GM12878 (cell line): ENCODE measurements around the gene CELSR1. TPM values are rescaled to one million over a fixed set of nuclear protein-coding genes. Genes with fewer than 3 reads are reported as not detected.

Experiments used
- ATAC-seq: fragments of 200-7000 bp; cut with Tn5 transposase; 3 replicates; pipeline ENCODE4 v1.9.1; 2020; ENCODE audit warnings: mild to moderate bottlenecking, moderate library complexity
- BruUV-seq: library from RNA; stranded (reverse); fragments of 400-500 nt; replicated peaks from 2 replicates; lab custom pipeline; 2021; lab: Mats Ljungman, UMichigan
- CTCF ChIA-PET: fragments of 300-600 bp; sonication (Branson Sonifier 250); formaldehyde crosslinking; extraction: SDS; loops from one replicate; lab custom pipeline; 2021; ENCODE audit warnings: inconsistent platforms; lab: Yijun Ruan, JAX
- POLR2A ChIA-PET: fragments of 350-600 bp; formaldehyde crosslinking; extraction: SDS; loops from one replicate; lab custom pipeline; 2021; ENCODE audit warnings: inconsistent platforms; lab: Charles Lee
- RAD21 ChIA-PET: fragments of 300-600 bp; sonication (Branson Sonifier 250); formaldehyde crosslinking; loops from one replicate; lab custom pipeline; 2023; ENCODE audit warnings: antibody characterized with exemption; ENCODE audit not compliant: unreplicated experiment; lab: Charles Lee
- SMC1A ChIA-PET: fragments of 300-600 bp; sonication (Branson Sonifier 250); formaldehyde crosslinking; loops from one replicate; lab custom pipeline; 2023; ENCODE audit not compliant: unreplicated experiment, uncharacterized antibody; lab: Charles Lee
- DNase-seq: peaks from one replicate; pipeline ENCODE4 v3.0.0-alpha.2; 2011; ENCODE audit warnings: low read depth, low spot score
- FAIRE-seq: peaks from 3 replicates; lab custom pipeline; 2011; peaks lifted over from hg19 to GRCh38; lab: Jason Lieb, UNC
- H2AFZ ChIP-seq: 2 replicates; pipeline ENCODE4 v1.6.0; 2011; ENCODE audit warnings: low read depth, low read length, control low read depth; ENCODE audit not compliant: control insufficient read depth
- H3K27ac ChIP-seq: 2 replicates; pipeline ENCODE4 v1.5.1; 2011; ENCODE audit warnings: control low read depth; ENCODE audit not compliant: control insufficient read depth, insufficient read depth
- H3K27me3 ChIP-seq, 2 experiments: replicated peaks in 1 of 2; 2 replicates each; pipeline versions ENCODE4 v1.6.0 to v1.6.1; 2011; ENCODE audit warnings: low read length in 1 of 2; ENCODE audit not compliant: control insufficient read depth in 2 of 2, insufficient read depth in 2 of 2
- H3K36me3 ChIP-seq, 2 experiments: 2 replicates each; pipeline ENCODE4 v1.5.1; 2011; ENCODE audit warnings: low read length in 1 of 2; ENCODE audit not compliant: control insufficient read depth in 2 of 2, insufficient read depth in 2 of 2
- H3K4me1 ChIP-seq: 2 replicates; pipeline ENCODE4 v1.6.1; 2011; ENCODE audit warnings: mild to moderate bottlenecking, low read length, moderate library complexity, mixed read lengths; ENCODE audit not compliant: control insufficient read depth, insufficient read depth
- H3K4me2 ChIP-seq: 2 replicates; pipeline ENCODE4 v1.6.0; 2011; ENCODE audit warnings: control low read depth; ENCODE audit not compliant: control insufficient read depth, insufficient read depth
- H3K4me3 ChIP-seq: fragments of 200-600 bp; sonication (generic); 2 replicates; pipeline ENCODE4 v1.5.1; 2016
- H3K79me2 ChIP-seq: 2 replicates; pipeline ENCODE4 v1.6.0; 2011; ENCODE audit warnings: low read length; ENCODE audit not compliant: control insufficient read depth, insufficient read depth
- H3K9ac ChIP-seq: 2 replicates; pipeline ENCODE4 v1.8.0; 2011; ENCODE audit warnings: low read length, control low read depth, mixed read lengths; ENCODE audit not compliant: control insufficient read depth, insufficient read depth
- H3K9me3 ChIP-seq: replicated peaks from 3 replicates; pipeline ENCODE4 v1.5.1; 2011; ENCODE audit warnings: mild to moderate bottlenecking, low read length; ENCODE audit not compliant: control insufficient read depth, insufficient read depth
- H4K20me1 ChIP-seq: 2 replicates; pipeline ENCODE4 v1.6.0; 2011; ENCODE audit not compliant: control insufficient read depth, insufficient read depth
- CEBPB ChIP-seq, 2 experiments: fragments of 150-350 bp in 1 of 2; IDR thresholded peaks; 2 replicates each; pipeline ENCODE4 v1.6.1; 2012 to 2014; ENCODE audit warnings: low read depth in 2 of 2, low read length in 2 of 2, borderline replicate concordance in 1 of 2, inconsistent platforms in 1 of 2
- IKZF2 ChIP-seq, 2 experiments: fragments of 450-650 bp; IDR thresholded peaks; 2 replicates each; pipeline ENCODE4 v1.6.1; 2017; ENCODE audit warnings: mild to moderate bottlenecking in 2 of 2, moderate library complexity in 2 of 2
- WGBS: methylation state at CpG from one replicate; pipeline ENCODE4 v1.1.6; 2016; ENCODE audit warnings: low lambda C conversion rate; ENCODE audit not compliant: insufficient replicate concordance, insufficient coverage; ENCODE audit errors: missing lambda C conversion rate; 5-methylcytosine and 5-hydroxymethylcytosine counted together
- in situ Hi-C: fragments of 300-500 bp; cut with MboI; formaldehyde crosslinking; loops from 9 replicates; pipeline ENCODE4 v1.14.3; 2018; ENCODE audit warnings: mixed read lengths
- intact Hi-C: fragments of 100-400 bp; cut with micrococcal nuclease; formaldehyde crosslinking; loops from one replicate; pipeline ENCODE4 v1.14.2; 2022; ENCODE audit not compliant: unreplicated experiment
- polyA plus RNA-seq, 11 experiments: library from polyadenylated mRNA; depleted of rRNA in 4 of 11; unstranded in 6 of 11; stranded (reverse) in 5 of 11; fragments of >200 nt; fragmentation: Nextera tagmentation in 4 of 11; fragmentation: Illumina TruSeq in 1 of 11; extraction: Ambion mirVana in 4 of 11; extraction: Trizol in 1 of 11; gene quantifications; 1 replicate in 1 of 11; 2 replicates in 10 of 11; pipeline versions ENCODE4 v1.2.1 to v1.2.3, GENCODE V29; 2011 to 2016; ENCODE audit warnings: inconsistent platforms in 2 of 11, missing spikeins in 2 of 11, low read depth in 1 of 11
- total RNA-seq, 4 experiments: library from RNA; depleted of rRNA in 3 of 4; stranded (reverse); fragments of >200 nt in 3 of 4; fragmentation: Illumina TruSeq in 1 of 4; extraction: Trizol in 1 of 4; gene quantifications; 2 replicates each; pipeline versions ENCODE4 v1.2.1 to v1.2.3, GENCODE V29; 2013 to 2021
- TF ChIP-seq, protein P1 (sequence below): fragments of 450-650 bp; conservative IDR thresholded peaks from 2 replicates; pipeline ENCODE4 v1.6.1; 2017; ENCODE audit warnings: mild to moderate bottlenecking, moderate library complexity
- TF ChIP-seq, protein P2 (sequence below): IDR thresholded peaks from 2 replicates; pipeline ENCODE4 v1.6.1; 2012; ENCODE audit warnings: low read length, inconsistent platforms

CELSR1 gene
- total and polyA plus RNA-seq, 10 of the 15 experiments (the other 5 are each of a cell fraction or from before 2014, with no cell fraction given): 0.05 to 1.7 (median 0.35) TPM; not detected in 2

DNA sequence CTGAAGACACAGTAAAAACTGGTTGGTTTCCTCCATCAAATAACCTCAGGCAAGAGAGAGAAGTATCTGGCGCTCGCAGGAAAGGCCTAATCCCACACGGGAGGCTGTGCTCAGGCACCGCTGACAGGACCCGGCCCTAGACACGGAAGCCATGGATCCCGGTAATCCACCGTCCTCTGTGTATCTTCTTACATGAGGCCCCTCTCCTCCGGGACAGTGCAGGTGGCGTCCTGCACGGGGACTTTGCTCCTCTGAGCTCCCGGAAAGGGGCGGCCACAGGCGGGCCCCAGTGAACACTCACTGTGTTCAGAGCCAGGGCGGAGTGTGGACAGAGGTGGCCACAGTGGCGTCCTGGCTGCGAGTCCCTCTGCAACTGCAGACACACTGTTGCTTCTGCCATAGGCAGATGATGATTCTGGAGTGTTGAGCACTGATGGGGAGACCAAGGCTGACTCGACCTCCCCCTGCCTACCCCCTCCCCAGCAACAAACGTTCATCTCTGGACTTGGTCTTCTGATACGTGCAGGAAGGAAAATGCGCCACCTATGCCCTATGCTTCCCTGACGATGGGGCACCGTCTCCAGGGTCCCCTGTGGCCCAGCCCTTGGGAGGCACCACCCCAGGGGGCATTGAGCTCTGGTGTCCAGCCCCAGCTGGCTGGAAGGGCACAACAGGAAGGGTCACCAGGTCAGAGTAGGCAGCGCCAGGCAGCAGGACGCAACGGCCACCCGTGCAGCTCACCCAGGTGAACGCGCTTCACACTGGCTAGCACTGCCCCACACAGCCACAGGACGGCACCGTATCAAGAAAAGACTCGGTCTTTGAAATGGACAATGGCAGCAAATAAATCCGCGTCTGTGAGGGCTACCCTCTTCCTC is 106.2 kb downstream of the CELSR1 start:
- FAIRE-seq: no peak
- in situ Hi-C loops: no loop called here
- WGBS: 81% methylated on average over 34 of the region's 34 CpGs

More for the DNA sequence above, 106.2 kb downstream of the CELSR1 start:
- H3K27me3 ChIP-seq: no peaks in the 10 kb centered on the region
- H2AFZ ChIP-seq: no peak overlapping the region
- H3K79me2 ChIP-seq: no peaks in the 10 kb centered on the region
- no peak overlapping the region for H3K27ac ChIP-seq
- no peaks in the 10 kb centered on the region for H4K20me1 ChIP-seq
- no peak overlapping the region for H3K4me2 ChIP-seq
- SMC1A ChIA-PET: interaction anchor here (0.6 kb wide), 1 partner anchor 10 kb away, joined by 3 read pairs; no protein-coding TSS in a partner anchor
- no peak for TF ChIP-seq IKZF2 (IDR thresholded peaks at IDR 0.05)
- TF ChIP-seq CEBPB (IDR thresholded peaks at IDR 0.05; ENCODE audit: borderline replicate concordance in 1 of 2, low read depth in 2 of 2, low read length in 2 of 2): no peak
- TF ChIP-seq, protein P1, sequence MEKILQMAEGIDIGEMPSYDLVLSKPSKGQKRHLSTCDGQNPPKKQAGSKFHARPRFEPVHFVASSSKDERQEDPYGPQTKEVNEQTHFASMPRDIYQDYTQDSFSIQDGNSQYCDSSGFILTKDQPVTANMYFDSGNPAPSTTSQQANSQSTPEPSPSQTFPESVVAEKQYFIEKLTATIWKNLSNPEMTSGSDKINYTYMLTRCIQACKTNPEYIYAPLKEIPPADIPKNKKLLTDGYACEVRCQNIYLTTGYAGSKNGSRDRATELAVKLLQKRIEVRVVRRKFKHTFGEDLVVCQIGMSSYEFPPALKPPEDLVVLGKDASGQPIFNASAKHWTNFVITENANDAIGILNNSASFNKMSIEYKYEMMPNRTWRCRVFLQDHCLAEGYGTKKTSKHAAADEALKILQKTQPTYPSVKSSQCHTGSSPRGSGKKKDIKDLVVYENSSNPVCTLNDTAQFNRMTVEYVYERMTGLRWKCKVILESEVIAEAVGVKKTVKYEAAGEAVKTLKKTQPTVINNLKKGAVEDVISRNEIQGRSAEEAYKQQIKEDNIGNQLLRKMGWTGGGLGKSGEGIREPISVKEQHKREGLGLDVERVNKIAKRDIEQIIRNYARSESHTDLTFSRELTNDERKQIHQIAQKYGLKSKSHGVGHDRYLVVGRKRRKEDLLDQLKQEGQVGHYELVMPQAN: no peak
- TF ChIP-seq, protein P2, sequence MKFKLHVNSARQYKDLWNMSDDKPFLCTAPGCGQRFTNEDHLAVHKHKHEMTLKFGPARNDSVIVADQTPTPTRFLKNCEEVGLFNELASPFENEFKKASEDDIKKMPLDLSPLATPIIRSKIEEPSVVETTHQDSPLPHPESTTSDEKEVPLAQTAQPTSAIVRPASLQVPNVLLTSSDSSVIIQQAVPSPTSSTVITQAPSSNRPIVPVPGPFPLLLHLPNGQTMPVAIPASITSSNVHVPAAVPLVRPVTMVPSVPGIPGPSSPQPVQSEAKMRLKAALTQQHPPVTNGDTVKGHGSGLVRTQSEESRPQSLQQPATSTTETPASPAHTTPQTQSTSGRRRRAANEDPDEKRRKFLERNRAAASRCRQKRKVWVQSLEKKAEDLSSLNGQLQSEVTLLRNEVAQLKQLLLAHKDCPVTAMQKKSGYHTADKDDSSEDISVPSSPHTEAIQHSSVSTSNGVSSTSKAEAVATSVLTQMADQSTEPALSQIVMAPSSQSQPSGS: no peak
- BruUV-seq: no TSS peak
- RAD21 ChIA-PET: no interaction called here
- CTCF ChIA-PET: no interaction called here
- ATAC-seq: no peak
- H3K9ac ChIP-seq: no peak overlapping the region
- POLR2A ChIA-PET: interaction anchor here (0.9 kb wide), 1 partner anchor 58 kb away, joined by 3 read pairs; no protein-coding TSS in a partner anchor
- H3K4me1 ChIP-seq: peaks cover 16% of the 10 kb centered on the region
- no peaks in the 10 kb centered on the region; the same call in 2 of the 3 replicates for H3K9me3 ChIP-seq
- intact Hi-C loops: loop anchor here (5.0 kb wide), 1 partner anchor 46 kb away; no protein-coding TSS in a partner anchor
- no peak for DNase-seq
- no peak overlapping the region for H3K4me3 ChIP-seq
- no peaks in the 10 kb centered on the region for H3K36me3 ChIP-seq
